ENCODE results near the gene THSD7B.

THSD7B gene

GRCh38 chr2:136765256-136766072 lies at the start of gene THSD7B:
Gene THSD7B (plus strand): TSS chr2:136765545. CDS start chr2:136882179, 116,634 bp downstream.
- Histone ChIP-seq H3K27ac (no peak within 1 kb of the TSS), H3K9ac (peak within 1 kb of the TSS; percentile 22; the same call in 1 of the 2 replicates), H2AFZ (ENCODE audit: low read depth) (peak within 1 kb of the TSS; percentile 86), H4K20me1 (ENCODE audit: insufficient read depth) (no peaks in the 10 kb centered on the region), H3K79me2 (ENCODE audit: insufficient read depth, low read depth) (no peaks in the 10 kb centered on the region), H3K4me1 (ENCODE audit: low read depth, poor library complexity, severe bottlenecking) (peaks cover 6% of the 10 kb centered on the region), H3K4me2 (peak within 1 kb of the TSS; percentile 47), H3K4me3 (IDR thresholded peaks at IDR 0.05; ENCODE audit: insufficient read depth, low read depth, low read length) (peak within 1 kb of the TSS; percentile 51), H3K27me3 (ENCODE audit: insufficient read depth, low read depth) (no peaks in the 10 kb centered on the region), H3K36me3 (ENCODE audit: insufficient read depth) (no peaks in the 10 kb centered on the region)
- TF ChIP-seq CTCF (conservative IDR thresholded peaks at IDR 0.05; ENCODE audit: low read depth, low read length), result no peak

- Histone ChIP-seq H3K36me3 (ENCODE audit: insufficient read depth) (no peaks in the 10 kb centered on the region), H3K27ac (no peak overlapping the region), H2AFZ (ENCODE audit: low read depth) (no peak overlapping the region), H3K9ac (no peak overlapping the region), H3K27me3 (ENCODE audit: insufficient read depth, low read depth) (no peaks in the 10 kb centered on the region), H3K4me2 (no peak overlapping the region), H4K20me1 (ENCODE audit: insufficient read depth) (no peaks in the 10 kb centered on the region), H3K4me1 (ENCODE audit: low read depth, poor library complexity, severe bottlenecking) (no peaks in the 10 kb centered on the region), H3K79me2 (ENCODE audit: insufficient read depth, low read depth) (no peaks in the 10 kb centered on the region), H3K4me3 (IDR thresholded peaks at IDR 0.05; ENCODE audit: insufficient read depth, low read depth, low read length) (no peak overlapping the region)
- no peak for TF ChIP-seq CTCF (conservative IDR thresholded peaks at IDR 0.05; ENCODE audit: low read depth, low read length)
Observed at GRCh38 chr2:136718273-136718672, 47.1 kb upstream of the THSD7B start.

GRCh38 chr2:136727973-136728699 lies 37.2 kb upstream of the THSD7B start:
- Histone ChIP-seq H3K79me2 (ENCODE audit: insufficient read depth, low read depth) (no peaks in the 10 kb centered on the region), H3K4me1 (ENCODE audit: low read depth, poor library complexity, severe bottlenecking) (no peaks in the 10 kb centered on the region), H3K36me3 (ENCODE audit: insufficient read depth) (no peaks in the 10 kb centered on the region), H2AFZ (ENCODE audit: low read depth) (no peak overlapping the region), H4K20me1 (ENCODE audit: insufficient read depth) (no peaks in the 10 kb centered on the region), H3K9ac (no peak overlapping the region), H3K4me2 (no peak overlapping the region), H3K4me3 (IDR thresholded peaks at IDR 0.05; ENCODE audit: insufficient read depth, low read depth, low read length) (no peak overlapping the region), H3K27ac (no peak overlapping the region), H3K27me3 (ENCODE audit: insufficient read depth, low read depth) (no peaks in the 10 kb centered on the region)
- no peak for TF ChIP-seq CTCF (conservative IDR thresholded peaks at IDR 0.05; ENCODE audit: low read depth, low read length)

- no peak overlapping the region for H3K4me3 ChIP-seq (IDR thresholded peaks at IDR 0.05; ENCODE audit: insufficient read depth, low read depth, low read length)
Observed at GRCh38 chr2:136736236-136736635, 29.1 kb upstream of the THSD7B start.

More at GRCh38 chr2:136736236-136736635, 29.1 kb upstream of the THSD7B start:
- Histone ChIP-seq H3K4me2 (no peak overlapping the region), H3K27me3 (ENCODE audit: insufficient read depth, low read depth) (no peaks in the 10 kb centered on the region), H3K27ac (no peak overlapping the region), H4K20me1 (ENCODE audit: insufficient read depth) (no peaks in the 10 kb centered on the region), H3K79me2 (ENCODE audit: insufficient read depth, low read depth) (no peaks in the 10 kb centered on the region), H2AFZ (ENCODE audit: low read depth) (no peak overlapping the region), H3K9ac (no peak overlapping the region), H3K36me3 (ENCODE audit: insufficient read depth) (no peaks in the 10 kb centered on the region), H3K4me1 (ENCODE audit: low read depth, poor library complexity, severe bottlenecking) (no peaks in the 10 kb centered on the region)
- TF ChIP-seq CTCF (conservative IDR thresholded peaks at IDR 0.05; ENCODE audit: low read depth, low read length), result no peak

Measured in KMS-11 (cell line).